Stimulated activated CD8-positive, alpha-beta memory T cell treated with anti-CD3 and anti-CD28 coated beads, Interleukin-4, amount 100 ng/mL, for 24 hours (primary cell): ENCODE results near the gene ZFP1.
"Not testable (repeated sequence)": the region's sequence is repeated elsewhere in the genome, so short reads cannot be mapped to it uniquely, and the experiment has no call there.

Experiments used
- DNase-seq: peaks from one replicate; pipeline ENCODE4 v3.0.0-alpha.2; 2020; ENCODE audit warnings: low read depth

ZFP1 gene

DNA sequence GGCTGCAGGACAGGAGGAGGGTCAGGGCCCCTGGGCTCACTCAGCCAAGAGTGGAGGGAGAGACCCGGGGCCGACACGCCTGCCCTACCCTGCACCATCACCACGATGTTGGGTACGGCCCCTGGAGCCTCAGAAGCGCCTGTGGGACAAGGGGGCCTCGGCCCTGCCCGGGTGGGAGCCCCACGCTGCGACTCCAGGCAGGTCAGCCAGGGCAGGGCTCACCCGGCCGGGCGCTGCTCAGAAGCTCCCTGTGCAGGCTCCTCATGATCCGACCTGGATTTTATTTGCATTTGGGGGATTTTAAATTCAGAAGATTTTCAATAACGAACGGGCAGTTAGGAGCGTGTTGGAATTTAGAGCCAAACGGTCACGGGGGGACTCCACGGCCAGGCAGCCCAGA lies 56.6 kb downstream of the ZFP1 start:
- DNase-seq, result not testable (repeated sequence)

DNA sequence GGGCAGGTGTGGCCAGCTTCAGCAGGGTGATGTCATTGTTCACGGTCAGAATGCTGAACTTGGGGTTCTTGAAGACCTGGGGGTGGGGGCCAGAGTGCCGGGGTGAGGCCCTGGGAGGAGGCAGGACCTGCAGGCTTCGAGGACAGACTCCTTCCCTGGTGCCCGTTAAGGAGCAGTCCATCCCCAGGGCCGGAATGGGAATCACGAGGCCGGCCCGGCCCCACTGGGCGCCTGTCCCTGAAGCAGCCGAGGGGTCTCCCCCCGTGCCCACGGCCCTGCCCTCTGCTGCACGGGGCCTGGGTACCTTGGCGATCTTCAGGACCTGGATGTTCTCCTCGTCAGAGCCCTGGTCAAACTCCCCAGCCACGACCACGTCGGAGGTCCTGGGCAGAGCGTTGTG lies 57.1 kb downstream of the ZFP1 start:
- DNase-seq, result not testable (repeated sequence)

DNA sequence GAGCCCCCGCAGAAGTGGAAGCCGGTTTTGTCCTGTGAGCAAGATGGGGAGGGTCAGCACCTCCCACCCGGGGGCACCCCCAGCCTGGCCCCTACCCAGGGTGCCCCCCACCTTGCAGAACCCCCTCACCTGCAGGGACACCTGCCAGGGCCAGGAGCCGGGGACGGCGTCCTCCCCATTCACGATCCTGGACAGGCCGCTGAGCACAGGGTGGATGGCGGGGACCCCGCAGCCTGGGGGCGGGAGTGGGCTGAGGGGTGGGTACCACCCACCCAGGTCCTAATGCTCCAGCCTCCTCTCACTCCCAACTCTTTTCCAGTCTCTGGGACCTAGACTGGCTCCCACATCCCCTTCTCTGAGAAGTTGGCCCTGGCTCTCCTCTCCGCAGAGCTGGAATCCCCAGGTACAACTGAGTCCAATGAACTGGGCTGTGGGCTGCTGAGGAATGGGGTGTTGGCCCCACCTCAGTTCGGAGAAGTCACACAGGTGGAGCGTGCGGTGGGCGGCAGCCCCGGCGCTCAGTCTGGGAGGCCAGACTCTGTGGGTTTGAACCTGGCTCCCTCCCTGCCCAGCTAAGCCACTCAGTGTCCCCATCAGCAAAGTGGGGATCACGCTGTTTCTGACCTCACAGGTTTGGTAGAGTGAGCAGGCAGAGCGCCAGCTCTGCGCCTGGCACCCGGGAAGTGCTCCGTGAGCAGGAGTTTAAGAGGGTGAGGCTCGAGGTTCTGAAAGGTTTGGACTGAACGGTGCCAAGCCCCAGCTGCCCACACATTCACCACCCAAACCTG lies 57.8 kb downstream of the ZFP1 start:
- not testable (repeated sequence) for DNase-seq

DNA sequence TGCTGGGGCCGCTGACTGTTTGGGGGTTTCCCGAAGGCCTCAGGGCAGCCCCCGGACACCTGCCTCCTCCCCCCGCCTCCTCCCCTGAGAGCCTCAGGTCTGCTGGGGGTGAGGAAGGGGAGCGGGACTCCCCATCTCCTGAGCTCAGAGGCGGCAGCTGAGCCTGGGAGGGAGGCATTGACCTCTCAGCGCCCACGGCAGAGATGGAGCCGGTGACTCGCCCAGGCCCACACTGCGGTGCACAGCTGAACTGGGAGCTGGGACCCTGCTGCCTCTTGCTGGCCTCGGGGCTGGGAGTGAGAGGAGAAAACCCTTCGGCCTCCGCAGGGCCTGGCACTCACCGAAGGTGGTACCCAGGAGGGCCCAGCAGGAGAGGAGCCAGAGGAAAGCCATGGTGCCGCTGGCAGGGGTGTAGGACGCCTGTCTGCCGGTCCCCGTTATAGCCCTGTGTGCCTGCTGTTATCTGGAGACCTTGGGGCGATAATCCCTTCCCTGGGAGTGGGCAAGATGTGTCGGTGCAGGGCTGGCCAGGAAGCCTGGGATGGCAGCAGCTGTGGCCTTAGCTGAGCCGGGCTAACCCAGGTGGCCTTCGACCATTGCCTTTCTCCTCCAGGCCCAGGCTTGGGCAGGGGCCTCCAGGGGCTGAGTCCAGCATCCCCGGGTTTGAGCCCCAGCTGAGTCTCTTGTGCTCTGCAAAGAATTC lies 58.6 kb downstream of the ZFP1 start, which contains the start of gene CTRB2:
TSS of gene CTRB2 (minus strand) at position 413 of the 703 bp plus-strand sequence. CDS start at position 393, 20 bp downstream.
- no peak for DNase-seq

DNA sequence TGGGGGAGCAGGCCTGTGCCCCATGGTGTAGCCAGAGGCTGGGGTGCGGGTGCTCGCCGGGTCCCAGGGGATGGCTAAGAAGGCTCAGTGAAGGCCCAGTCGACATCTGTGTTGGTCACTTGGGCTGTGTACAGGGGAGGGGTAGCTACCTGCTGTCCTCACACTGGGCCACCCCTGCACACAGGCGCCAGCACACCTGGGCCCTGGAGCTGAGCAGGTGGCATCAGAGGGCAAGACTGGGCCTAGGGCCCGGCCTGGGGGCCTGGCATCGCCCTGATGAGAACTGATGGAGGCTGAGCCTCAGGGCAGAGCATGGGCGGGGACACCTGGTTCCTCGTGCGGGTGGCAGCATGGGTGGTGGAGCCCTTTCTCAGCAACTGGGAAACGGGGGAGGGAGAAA lies 59.5 kb downstream of the ZFP1 start:
- DNase-seq, result no peak

DNA sequence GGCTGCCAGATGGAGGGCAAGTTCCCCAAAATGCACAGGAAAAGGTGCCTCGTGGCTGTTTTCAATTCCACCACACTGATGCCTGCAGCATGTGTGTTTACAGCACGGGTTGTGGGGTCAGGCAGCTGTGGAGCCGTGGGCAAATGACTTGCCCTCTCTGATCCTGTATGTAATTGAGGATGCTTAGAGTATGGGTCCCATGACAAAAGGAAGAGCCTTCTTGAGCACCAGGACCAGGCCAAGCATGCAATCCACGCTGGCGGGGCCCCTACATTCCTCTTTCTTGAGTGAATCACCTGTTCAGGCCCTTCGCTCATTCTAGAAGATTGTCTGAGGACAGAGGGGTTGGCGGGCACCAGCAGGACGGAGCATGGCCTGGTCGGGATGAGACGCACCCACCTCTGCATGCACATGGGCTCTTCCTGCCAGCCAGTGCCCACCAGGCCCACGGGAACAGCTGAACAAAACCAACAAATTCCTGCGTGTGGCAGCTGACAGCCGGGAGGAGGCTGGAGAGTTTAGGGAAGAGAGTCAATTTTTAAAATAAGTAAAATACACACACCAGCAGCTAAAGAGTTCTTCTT lies 60.0 kb downstream of the ZFP1 start:
- no peak for DNase-seq

DNA sequence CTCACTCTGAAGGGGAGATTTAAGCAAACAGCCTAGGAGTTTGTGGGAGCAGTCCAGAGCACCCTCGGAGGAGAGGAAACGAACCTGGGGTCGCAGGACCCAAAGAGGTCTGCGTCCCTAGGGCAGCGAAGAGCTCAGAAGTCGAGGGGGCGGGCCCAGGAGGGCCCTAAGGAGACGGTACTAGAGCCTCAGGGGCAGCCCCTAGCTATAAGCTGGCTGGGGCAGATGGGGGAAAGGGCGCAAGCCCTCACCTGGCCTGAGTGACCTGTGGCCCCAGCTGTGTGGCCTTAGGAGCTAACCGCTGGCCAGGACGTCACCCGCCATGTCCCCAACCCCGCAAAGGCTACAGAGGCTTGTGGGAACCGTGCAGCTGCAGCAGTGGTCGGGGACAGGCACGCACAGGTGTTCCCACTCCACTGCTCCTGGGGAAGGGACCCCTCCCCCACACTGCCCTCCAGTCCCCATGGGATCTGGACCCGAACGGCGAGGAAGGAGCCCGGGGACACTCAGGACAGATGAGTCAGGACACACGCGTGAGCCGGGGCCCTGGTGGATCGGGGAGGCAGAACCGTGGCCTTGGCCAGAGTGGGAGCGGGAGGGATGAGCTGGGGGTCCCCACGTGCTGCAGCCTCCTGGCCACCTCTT lies 60.7 kb downstream of the ZFP1 start:
- no peak for DNase-seq

DNA sequence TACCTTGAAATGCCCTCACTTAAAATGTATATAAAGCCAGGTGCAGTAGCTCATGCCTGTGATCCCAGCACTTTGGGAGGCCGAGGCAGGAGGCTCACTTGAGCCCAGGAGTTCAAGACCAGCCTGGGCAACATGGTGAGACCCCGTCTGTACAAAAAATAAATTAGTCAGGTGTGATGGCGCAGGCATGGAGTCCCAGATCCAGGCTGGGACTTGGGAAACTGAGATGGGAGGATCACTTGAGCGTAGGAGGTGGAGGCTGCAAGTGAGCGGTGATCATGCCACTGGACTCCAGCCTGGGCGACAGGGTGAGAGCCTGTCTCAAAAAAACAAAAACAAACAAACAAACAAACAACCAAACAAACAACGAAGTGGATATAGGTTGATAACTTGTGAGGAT lies 61.2 kb downstream of the ZFP1 start:
- DNase-seq, result not testable (repeated sequence)

DNA sequence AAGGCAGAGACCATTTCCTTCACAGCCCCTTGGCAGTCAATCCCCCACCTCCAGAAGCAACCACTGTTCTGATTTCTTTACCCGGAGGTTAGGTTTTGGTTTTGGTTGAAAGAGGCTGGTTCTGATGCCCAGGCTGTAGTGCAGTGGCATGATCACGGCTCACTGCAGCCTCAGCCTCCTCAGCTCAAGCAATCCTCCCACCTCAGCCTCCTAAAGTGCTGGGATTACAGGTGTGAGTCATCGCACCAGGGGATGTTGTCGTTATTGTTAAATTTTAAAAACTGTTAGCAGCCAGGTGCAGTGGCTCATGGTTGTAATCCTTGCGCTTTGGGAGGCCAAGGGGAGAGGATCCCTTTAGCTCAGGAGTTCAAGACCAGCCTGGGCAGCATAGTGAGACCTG lies 61.6 kb downstream of the ZFP1 start:
- DNase-seq, result no peak

DNA sequence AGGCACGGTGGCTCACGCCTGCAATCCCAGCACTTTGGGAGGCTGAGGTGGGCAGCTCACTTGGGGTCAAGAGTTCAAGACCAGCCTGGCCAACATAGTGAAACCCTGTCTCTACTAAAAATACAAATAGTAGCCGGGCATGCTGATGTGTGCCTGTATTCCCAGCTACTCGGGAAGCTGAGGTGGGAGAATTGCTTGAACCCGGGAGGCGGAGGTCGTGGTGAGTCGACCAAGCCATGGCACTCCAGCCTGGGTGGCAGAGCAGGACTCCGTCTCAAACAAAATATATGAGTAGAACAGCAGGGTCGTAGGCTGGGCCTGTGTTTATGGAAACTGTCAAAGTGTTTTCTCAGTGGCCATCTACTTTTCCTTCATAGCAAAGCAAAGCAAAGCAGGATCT lies 63.0 kb downstream of the ZFP1 start:
- not testable (repeated sequence) for DNase-seq

DNA sequence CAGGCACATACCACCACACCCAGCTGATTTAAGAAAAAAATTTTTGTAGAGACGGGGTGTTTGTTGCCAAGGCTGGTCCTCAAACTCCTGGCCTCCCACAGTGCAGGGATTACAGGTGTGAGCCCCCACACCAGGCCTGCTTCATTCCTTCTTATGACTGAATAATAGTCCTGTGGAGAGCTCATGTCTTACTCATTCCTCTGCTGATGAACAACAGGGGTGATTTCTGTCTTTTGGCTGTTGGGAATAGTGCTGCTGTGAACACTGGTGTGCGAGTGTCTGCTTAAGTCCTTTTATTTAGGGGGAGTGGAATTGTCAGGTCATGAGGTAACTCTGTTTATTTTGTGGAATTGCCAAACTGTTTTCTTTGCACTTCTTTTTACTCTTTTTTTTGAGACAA lies 67.8 kb downstream of the ZFP1 start:
- no peak for DNase-seq

DNA sequence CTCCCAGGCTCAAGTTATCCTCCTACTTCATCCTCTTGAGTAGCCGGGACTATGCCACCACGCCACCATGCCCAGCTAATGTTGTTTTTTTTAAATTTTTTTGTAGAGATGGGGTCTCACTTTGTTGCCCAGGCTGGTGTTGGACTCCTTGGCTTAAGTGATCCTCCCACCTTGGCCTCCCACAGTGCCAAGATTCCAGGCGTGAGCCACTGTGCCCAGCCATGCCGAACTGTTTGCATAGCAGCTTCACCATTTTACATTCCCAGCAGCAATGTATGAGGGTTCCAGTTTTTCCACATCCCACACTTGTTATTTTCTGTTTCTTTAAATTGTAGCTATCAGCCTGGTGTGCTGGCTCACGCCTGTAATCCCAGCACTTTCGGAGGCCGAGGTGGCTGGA lies 68.3 kb downstream of the ZFP1 start:
- DNase-seq, result no peak

DNA sequence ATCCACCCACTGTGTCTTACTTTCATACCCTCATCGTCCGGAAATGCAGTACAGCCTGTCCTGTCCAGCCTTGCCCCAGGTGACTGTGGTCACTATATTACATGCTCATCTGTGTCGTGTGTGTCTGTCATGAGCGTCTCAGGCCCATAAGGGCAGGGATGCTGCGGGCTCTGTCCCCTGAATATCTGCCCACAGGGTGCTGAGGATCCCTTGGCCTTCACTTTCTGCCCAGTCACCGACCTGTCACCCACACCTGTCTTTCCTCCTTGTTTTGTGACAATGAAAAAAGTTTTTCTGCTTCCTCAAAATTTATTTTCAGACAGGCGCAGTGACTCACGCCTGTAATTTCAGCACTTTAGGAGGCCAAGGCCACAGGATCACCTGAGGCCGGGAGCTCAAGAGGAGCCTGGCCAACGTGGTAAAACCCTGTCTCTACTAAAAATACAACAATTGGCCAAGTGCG lies 69.1 kb downstream of the ZFP1 start:
- no peak for DNase-seq

DNA sequence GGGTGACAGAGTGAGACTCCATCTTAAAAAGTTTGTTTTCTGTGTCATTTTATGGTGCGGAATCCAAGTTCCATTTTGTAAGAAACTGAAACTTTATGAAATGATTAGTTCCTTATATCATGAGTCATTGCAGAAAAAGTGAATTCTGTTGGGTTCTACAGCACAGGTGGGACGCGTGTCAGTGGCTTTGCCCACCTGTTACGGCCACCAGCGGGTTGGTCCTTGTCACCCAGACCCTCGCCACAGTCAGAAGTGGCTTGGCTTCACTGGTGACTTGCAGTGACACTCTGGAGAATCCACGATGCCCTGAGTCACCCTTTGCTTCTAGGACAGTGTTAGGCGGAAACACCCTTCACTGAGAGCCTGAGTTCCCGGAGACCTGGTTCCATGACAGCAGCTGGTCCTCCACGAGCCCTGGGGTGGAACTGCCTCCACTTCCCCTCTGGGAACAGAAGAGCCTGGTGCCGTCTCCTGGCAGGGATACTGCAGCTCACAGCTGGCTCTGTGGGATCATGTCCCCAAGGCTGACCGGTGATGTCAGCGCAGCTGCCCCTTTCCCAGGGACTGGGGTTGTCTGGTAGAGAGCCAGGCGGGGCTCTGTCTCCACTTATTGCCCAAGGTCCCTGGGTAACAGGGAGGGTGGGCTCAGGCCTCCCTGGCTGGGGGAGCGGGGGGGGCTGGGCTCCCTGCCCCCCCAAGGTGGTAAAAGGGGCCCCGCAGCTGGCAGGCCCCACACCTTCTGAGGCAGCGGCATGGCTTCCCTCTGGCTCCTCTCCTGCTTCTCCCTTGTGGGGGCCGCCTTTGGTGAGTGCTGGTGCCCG lies 70.1 kb downstream of the ZFP1 start, which contains the start of gene CTRB1:
TSS of gene CTRB1 (plus strand) at position 733 of the 821 bp plus-strand sequence. CDS start at position 753, 20 bp downstream.
- DNase-seq, result no peak

DNA sequence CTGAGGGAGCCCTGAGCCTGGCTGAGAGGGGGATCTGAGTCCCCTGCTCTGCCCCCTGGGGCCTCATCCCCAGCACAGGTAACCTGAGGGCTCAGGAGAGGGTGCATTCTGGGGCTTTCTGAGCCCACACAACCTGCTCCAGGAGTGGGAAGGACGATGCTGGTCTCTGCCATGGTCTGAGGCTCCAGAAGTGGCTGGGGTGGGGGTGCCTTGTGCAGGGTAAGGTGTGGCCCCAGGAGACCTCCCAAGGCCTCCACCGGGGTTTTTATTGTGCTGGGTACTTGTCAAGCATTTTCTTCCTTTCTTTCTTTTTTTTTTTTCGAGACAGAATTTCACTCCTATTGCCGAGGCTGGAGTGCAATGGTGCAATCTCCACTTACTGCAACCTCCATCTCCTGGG lies 70.8 kb downstream of the ZFP1 start:
- no peak for DNase-seq

DNA sequence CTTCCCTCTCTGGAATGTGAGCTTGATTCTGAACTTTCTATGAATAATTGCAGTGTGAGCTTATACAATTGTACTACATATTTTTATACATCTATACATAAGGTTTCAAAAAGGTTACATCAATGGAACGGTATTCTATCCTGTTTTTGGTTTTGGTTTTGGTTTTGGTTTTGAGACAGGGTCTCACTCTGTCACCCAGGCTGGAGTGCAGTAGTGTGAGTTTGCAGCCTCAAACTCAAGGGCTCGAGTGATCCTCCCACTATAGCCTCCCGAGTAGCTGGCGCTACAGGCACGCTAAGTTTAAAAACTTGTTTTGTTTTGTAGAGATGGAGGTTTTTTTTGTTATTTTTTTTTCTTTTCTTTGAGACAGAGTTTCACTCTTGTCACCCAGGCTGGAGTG lies 71.5 kb downstream of the ZFP1 start:
- DNase-seq, result no peak
